ENCODE results near the gene NUDT16.
"Not testable (repeated sequence)": the region's sequence is repeated elsewhere in the genome, so short reads cannot be mapped to it uniquely, and the experiment has no call there.

Gene NUDT16

DNA sequence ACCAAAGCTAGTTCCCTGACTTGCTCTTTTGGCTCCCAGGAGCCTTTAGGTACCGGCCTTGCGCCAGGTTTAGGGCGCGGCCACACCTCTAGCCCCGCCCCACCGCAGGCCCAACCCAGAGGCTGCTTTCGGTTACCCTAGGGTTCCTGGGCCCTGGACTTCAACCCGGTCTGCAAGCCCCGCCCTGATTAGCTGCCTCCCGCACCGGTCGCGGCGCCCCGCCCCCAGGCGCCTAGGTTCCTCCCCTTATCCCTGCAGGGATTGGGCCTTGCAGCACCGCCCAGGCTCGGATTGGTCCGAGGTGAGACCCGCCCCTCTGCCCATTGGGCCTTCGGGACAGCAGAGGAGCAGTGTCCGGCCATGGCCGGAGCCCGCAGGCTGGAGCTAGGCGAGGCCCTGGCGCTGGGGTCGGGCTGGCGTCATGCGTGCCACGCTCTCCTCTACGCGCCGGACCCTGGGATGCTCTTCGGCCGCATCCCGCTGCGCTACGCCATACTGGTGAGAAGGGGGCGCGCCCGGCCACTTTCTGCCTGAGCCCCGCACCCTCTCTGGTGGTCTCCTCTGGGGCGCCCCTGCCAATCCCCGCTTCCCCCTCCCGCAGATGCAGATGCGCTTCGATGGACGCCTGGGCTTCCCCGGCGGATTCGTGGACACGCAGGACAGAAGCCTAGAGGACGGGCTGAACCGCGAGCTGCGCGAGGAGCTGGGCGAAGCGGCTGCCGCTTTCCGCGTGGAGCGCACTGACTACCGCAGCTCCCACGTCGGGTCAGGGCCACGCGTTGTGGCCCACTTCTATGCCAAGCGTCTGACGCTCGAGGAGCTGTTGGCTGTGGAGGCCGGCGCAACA is at the start of gene NUDT16:
NUDT16 (plus strand) TSS at position 330 of the 847 bp plus-strand sequence; CDS start at position 361, 31 bp downstream.
- peak; percentile 96 for DNase-seq

DNA sequence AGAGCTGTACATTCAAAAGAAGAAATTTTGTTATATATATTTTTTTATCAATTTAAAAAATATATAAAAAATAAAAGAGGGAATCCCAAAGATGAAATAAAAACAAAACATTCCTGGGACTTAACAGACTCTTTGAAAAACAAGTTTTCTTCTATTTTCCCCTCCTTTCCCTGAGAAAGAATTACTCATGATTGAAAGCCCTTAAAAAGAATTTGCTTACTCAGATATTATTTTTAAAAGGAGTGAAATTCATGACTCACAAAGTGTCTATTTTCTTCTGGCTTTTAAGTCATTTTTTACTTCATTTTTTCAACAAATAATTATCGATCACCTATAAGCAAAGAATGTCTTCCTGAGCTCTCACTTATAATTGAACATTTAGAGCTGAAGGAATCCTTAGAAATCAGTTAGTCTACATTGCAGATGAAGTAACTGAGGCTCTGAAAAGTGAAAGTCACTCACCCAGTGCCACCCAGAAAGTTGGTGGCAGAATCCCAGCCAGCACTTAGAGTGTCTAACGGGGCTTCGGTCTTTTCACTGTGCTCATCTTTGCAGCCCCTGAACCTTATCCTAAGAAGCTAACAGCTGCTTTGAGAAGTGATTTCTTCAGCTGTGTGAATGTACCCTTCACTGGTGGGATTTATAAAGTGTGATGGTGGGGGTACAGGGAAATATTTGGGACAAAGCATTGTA is 42.5 kb upstream of the NUDT16 start:
- DNase-seq: no peak

DNA sequence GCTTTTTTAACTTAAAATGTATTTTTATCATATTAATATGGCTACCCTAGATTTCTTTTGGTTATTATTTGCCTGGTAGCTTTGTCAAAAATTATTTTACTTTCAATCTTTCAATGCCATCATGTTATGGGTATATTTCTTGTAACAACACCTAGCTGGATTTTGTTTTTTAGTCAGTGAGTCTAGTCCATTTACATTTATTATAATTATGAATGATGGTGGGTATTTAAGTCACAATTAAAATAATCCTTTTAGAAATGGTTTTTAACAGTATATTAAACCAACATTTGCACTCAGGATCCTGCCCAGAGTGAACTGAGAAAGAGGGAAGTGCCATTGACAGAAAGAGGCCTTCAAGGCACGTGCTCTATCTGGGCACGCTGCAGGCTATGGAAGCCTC is 39.8 kb upstream of the NUDT16 start:
- no peak for DNase-seq

DNA sequence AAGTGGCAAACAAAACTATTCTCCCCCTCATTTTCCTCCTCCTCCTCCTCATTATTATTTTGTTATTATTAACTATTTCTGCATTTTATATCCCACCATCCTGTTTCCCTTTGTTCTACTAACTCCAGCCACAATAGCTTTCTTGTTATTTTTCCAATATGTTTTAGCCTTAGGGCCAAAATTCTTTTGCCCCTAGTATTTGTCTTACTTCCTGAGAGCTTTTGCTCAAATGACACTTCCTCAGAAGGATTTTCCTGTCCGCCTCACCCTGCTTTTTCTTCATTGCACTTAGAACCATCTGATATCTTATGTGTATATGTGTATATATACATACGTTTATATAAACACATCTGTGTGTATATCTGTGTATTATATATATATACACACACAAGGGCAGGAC is 32.7 kb upstream of the NUDT16 start:
- no peak for DNase-seq

DNA sequence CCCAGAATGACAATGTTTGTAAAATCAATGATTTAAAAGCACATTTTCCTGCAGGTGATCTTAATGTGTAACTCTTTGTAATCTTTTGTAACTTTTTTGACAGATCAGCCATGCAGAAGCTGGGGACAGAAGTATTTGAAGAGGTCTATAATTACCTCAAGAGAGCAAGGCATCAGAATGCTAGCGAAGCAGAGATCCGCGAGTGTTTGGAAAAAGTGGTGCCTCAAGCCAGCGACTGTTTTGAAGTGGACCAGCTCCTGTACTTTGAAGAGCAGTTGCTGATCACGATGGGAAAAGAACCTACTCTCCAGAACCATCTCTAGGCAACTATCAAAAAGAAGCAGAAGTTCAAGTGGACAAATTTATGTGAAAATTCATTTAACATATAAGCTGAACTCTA is 32.1 kb upstream of the NUDT16 start:
- DNase-seq: no peak

DNA sequence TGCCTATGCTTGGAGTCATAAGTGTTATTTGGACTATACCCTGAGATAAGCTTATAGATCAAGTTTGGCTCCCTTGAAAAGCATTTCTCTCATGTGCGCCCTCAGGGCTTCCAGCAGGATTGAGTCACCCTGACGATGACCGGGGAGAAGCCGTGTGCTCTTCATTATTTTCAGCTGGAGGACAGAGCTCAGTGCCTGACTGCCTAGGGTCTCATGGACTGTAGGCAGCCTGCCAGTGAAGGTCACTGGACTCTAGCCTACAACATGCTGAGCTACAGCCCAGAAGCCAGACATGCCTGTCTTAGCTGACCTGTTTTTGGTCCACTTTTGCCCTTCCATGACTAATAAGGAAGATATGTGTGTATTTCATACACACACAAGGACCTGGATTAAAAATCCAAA is 31.6 kb upstream of the NUDT16 start:
- no peak for DNase-seq

DNA sequence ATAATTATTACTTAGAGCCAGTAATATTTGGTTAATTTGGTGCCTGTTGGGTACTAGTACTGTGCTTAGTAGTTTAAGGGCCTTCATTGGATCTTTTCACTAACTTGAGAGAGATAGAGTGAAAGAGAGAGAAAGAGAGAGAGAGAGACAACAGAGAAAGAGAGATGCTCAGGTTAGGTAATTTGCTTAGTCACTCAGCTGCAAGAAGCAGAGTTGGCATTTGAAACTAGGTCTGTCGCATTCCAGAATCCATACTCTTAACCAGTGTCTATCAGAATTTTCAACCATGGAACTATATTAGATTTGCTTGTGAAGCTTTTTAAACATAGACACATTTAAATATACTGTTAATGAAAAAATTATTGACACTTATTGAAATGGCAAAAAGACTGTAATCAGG is 31.1 kb upstream of the NUDT16 start:
- DNase-seq: no peak

DNA sequence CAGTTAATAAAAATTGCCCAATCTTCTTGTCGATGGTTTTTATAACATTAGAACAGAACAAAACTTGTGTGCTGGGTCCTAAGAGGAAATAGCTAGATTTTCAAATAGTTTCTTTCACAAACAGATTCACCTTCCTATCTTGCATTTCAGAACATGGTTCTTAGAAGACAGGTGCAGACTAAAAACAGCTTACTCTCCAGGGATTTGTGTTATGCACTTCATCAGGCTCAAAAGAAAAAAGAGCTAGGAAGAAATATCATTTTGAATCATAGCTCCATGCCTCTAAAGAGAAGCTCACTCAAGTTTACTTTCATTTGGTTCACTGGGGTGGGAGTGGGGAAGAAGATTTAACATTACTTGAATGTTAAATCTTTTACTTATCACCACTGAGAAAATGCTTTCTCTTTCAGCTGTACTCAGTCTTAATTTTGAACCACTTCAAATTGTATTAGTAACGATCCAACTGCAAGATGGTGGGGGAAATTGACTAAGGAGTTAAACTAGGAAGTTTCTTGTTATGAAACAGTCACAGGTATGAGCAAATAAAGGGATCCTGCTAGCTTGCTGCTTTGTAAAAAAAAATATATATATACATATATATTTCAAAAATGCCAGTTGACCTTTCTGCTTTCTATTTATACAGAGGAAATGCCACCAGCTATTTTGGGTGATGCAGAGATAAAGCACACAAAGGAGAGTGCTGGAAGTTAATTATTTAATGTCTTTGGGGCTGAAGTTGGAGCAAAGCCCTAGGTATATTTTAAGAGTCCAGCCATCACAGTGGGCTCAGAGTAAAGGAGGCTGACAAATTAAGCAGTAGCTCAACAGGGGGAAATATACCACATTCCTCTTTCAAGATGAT is 28.3 kb upstream of the NUDT16 start:
- DNase-seq: no peak

DNA sequence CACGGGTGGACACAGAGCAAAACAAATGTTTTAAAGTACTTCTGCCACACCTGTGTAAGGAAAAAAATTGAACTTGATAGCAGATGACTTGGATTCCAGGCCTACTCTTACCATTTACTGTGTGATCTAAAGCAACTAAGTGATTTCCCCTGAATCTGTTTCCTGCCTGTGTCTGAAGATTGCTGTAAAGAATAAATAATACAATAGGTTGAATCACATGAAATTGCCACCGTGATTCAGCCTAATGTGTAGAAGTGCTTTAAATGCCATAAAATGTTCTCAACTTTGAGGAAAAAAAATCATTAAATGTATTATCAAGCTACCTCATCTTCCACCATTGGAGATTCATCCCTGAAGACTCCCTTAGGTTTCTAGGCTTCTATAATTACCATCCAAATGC is 27.6 kb upstream of the NUDT16 start:
- DNase-seq: peak; percentile 36

DNA sequence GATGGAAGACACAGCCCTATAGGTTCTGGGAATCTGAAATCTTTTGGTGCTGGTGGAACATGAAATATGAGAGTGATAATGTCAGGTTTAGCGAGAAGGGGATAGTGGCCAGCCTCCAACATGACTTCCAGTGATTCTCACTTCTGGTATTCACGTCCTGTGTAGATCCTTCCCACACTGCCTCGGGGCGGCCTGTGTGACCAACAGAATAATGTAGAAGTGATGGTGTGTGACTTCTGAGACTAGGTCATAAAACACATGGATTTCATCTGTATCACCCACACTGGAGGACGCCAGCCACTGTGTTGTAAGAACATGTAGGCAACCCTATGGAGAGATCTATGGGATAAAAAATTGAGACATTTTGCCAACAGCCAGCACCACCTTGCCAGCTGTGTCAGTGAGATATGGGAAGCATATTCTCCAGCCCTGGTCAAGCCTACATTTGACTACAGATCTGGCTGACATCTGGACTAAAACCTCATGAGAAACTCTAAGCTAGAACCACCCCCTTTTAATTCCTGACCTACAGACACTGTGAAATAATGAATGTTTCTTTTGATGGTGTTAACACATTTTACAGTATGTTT is 25.5 kb upstream of the NUDT16 start:
- DNase-seq: no peak

DNA sequence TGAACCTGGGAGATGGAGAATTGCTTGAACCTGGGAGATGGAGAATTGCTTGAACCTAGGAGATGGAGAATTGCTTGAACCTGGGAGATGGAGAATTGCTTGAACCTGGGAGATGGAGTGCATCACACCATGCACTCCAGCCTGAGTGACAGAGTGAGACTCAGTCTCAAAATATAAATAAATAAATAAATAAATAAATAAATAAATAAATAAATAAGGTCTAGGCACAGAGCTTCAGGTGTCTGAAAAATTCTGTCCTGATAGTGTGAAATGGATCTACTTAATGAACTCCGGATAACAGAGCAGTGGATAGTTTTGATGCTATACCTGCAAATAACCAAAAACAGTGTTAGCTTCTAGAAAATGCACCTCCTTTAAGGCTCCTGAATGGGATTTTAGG is 24.3 kb upstream of the NUDT16 start:
- no peak for DNase-seq

DNA sequence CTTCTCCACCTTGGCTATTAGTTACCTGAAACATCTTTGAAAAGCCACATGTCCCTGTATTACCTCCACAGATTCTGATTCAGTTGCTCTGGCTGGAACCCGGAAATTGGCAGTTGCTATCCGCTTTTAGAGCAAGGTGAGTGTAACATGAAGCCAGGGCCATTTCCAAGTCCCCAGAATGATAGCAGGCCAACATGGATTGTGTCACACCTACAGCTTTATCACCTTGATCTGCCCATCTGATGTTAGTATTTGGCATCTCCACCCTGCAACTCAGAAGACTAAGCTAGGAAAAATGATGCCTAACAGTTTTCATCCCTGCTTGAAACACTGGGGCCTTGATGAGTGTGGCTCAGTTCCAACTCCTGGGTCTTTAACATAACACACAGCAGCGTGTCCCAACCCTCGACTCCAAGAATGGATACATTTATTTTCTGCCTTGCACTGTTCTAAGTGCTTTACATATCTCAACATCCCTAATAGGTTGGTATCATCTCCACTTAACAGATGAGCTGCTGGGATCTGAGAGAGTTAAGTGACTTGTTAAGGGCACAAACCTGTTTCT is 21.3 kb upstream of the NUDT16 start:
- DNase-seq: no peak

DNA sequence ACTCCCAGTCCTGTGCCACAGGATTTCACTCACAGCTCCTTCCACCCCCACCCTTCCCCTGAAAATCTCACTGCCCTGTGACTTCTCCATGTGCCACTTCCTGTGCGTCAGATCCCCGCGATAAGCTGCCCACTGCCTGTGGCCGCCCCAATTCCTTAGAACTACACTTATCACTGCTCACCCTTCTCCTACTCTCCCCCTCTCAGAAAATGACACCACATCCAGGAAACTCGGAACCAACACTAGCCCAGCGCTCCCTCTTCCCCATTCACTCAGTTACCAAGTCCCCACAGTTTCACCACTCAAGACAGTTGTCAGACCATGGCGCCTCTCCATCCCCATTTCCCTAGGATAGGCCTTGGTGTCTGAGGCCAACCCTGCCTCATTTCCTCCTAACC is 20.5 kb upstream of the NUDT16 start:
- DNase-seq: not testable (repeated sequence)

DNA sequence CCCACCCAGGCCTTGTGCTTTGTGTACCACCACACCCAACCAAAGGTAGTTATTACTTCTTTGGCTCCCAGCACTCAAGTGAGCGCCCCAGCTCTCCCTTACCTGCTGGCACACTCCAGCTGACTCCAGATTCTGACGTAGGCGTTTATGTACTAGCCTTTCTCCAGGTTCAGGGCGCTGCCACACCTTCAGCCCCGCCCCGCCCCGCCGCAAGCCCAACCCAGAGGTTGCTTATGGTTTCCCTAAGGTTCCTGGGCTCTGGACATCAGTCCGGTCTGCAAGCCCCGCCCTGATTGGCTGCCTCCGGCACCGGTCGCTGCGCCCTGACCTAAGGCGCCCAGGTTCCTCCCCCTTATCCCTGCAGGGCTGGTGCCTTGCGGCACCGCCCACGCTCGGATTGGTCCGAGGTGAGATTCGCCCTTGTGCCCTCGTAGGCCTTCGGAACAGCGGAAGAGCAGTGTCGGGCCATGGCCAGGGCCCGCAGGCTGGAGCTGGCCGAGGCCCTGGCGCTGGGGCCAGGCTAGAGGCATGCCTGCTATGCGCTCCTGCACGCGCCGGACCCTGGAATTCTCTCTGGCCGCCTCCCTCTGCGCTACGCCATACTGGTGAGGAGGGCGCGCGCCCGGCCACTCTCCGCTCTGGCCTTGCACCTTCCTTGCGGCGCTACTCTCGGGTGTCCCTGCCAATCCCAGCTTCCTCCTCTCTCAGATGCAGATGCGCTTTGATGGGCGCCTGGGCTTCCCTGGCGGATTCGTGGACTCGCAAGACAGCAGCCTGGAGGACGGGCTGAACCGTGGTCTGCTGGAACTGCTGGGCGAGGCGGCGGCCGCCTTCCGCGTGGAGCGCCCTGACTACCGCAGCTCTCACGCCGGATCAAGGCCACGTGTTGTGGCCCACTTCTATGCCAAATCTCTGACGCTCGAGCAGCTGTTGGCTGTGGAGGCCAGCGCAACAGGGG is 19.8 kb upstream of the NUDT16 start:
- no peak for DNase-seq

DNA sequence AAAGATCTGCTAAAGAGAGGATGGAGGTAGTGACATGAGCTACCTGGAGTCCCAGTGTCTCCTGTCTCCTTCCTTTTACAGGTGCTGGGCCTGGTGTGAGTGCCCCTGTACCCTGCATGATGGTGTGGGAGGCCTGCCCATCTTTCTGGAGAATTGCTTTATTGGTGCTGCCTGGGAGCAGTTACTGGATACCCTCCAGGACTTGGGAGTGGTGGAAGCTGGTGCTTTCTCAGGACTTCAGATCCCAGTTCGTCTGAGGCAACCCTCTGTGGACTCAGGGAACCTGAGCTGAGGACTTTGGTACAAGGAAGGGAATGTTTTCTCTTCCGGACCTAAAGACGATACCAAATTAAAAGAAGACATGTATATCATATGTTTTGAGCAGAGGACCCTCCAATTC is 18.3 kb upstream of the NUDT16 start:
- no peak for DNase-seq

DNA sequence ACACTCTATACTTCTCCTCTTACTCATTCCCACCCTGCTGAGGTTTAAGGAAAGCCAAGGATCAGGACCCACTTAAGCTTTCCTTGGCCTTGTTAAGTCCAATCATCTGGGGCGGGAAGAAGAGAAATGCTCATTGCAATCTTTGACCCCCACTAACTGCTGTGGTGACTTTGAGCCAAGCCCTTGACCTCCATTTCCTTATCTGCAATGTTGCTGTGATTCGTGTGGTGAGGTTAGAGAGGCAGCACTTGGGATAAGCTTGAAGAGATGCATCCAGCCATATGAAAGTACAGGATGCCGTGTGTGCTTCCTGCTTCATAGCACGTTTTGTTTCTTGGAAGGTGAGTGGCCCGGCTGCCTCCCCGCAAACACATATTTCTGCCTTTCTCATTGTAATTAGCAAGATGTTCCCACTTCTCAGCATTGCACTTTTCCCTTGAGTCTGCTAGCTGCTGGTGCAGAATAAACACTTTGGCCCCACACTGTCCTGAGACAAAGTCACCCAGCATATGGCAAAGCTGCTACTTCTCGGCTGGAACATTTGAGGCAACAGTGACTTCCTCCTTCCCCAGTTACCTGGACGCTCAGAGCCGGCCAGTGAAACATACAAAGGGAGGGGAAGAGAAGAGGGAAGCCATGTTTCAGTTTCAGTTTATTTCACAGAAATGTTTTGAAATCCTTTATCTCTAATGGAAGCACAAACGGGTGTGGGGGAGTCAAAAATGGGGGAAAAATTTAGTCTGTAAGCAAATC is 10.5 kb upstream of the NUDT16 start:
- DNase-seq: no peak

DNA sequence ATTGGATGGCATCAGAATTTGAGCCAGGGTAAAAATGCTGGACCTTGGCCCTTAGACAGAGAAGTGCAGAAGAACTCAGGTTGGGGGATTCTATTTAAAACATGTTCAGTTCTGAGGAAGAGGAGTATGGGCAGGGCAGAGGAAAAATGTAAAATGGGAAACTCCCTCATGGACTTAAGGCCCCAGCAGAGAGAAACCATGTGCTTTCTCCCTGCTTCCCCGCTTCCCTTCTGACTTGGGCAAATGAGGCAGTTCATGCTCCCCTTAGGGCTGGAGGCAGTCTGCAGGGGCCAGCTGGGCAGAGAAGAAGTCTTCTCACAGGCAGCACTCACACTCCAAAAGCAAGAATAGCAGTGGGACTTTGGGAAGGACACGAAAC is 9.9 kb upstream of the NUDT16 start:
- no peak for DNase-seq

DNA sequence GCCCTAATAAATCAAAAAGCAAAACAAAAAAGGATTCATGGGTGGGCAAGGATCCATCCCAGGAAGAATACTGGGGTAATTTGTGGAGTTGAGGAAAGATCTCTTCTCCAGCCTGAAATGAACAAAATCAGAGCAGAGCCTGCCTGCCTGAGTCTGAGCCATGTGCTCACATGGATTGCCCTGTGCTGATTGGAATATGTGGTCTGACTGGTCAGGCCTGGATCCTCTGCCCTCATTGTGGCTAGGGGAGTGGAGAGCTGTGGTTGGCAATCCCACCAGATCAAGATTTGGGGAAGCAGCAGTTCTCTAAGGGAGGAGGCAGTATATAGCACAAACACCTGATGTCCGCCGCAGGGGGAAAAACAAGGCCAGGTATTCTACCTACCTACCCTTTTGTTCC is 6.8 kb upstream of the NUDT16 start:
- DNase-seq: no peak

DNA sequence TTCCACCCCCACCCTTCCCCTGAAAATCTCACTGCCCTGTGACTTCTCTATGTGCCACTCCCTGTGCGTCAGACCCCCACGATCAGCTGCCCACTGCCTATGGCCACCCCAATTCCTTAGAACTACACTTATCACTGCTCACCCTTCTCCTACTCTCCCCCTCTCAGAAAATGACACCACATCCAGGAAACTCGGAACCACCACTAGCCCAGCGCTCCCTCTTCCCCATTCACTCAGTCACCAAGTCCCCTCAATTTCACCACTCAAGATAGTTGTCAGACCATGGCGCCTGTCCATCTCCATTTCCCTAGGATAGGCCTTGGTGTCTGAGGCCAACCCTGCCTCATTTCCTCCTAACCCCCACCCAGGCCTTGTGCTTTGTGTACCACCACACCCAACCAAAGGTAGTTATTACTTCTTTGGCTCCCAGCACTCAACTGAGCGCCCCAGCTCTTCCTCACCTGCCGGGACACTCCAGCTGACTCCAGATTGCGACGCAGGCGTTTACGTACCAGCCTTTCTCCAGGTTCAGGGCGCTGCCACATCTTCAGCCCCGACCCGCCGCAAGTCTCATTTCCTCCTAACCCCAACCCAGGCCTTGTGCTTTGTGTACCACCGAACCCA is 641 bp upstream of the NUDT16 start:
- not testable (repeated sequence) for DNase-seq

DNA sequence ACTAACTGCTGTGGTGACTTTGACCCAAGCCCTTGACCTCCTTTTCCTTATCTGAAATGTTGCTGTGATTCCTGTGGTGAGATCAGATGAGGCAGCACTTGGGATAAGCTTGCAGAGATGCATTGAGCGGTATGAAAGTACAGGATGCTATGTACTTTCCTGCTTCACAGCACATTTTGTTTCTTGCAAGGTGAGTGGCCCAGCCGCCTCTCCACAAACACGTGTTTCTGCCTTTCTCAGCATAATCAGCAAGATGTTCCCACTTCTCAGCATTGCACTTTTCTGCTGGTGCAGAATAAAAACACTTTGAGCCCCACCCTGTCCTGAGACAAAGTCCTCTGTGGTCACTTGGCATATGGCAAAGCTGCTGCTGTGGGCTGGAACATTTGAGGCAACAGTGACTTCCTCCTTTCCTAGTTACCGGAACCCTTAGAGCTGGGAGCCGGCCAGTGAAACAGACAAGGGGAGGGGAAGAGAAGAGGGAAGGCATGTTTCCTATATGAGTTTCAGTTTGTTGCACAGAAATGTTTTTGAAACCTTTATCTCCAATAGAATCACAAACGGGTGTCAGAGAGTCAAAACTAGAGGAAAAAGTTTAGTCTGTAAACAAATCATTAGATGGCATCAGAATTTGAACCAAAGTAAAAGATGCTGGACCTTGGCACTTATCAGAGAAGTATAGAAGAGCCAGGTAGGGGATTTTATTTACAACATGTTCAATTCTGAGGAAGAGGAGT is 5.0 kb downstream of the NUDT16 start:
- DNase-seq: no peak
